GM12878 (cell line): ENCODE results near the gene ENSA. TPM values are rescaled to one million over a fixed set of nuclear protein-coding genes. Genes with fewer than 3 reads are reported as not detected.

Source experiments
- ATAC-seq: fragments of 200-7000 bp; cut with Tn5 transposase; 3 replicates; pipeline ENCODE4 v1.9.1; 2020; ENCODE audit warnings: mild to moderate bottlenecking, moderate library complexity
- BruUV-seq: library from RNA; stranded (reverse); fragments of 400-500 nt; replicated peaks from 2 replicates; lab custom pipeline; 2021; lab: Mats Ljungman, UMichigan
- CTCF ChIA-PET: fragments of 300-600 bp; sonication (Branson Sonifier 250); formaldehyde crosslinking; extraction: SDS; loops from one replicate; lab custom pipeline; 2021; ENCODE audit warnings: inconsistent platforms; lab: Yijun Ruan, JAX
- POLR2A ChIA-PET: fragments of 350-600 bp; formaldehyde crosslinking; extraction: SDS; loops from one replicate; lab custom pipeline; 2021; ENCODE audit warnings: inconsistent platforms; lab: Charles Lee
- RAD21 ChIA-PET: fragments of 300-600 bp; sonication (Branson Sonifier 250); formaldehyde crosslinking; loops from one replicate; lab custom pipeline; 2023; ENCODE audit warnings: antibody characterized with exemption; ENCODE audit not compliant: unreplicated experiment; lab: Charles Lee
- SMC1A ChIA-PET: fragments of 300-600 bp; sonication (Branson Sonifier 250); formaldehyde crosslinking; loops from one replicate; lab custom pipeline; 2023; ENCODE audit not compliant: unreplicated experiment, uncharacterized antibody; lab: Charles Lee
- DNase-seq: peaks from one replicate; pipeline ENCODE4 v3.0.0-alpha.2; 2011; ENCODE audit warnings: low read depth, low spot score
- FAIRE-seq: peaks from 3 replicates; lab custom pipeline; 2011; peaks lifted over from hg19 to GRCh38; lab: Jason Lieb, UNC
- H2AFZ ChIP-seq: 2 replicates; pipeline ENCODE4 v1.6.0; 2011; ENCODE audit warnings: low read depth, low read length, control low read depth; ENCODE audit not compliant: control insufficient read depth
- H3K27ac ChIP-seq: 2 replicates; pipeline ENCODE4 v1.5.1; 2011; ENCODE audit warnings: control low read depth; ENCODE audit not compliant: control insufficient read depth, insufficient read depth
- H3K27me3 ChIP-seq, 2 experiments: replicated peaks in 1 of 2; 2 replicates each; pipeline versions ENCODE4 v1.6.0 to v1.6.1; 2011; ENCODE audit warnings: low read length in 1 of 2; ENCODE audit not compliant: control insufficient read depth in 2 of 2, insufficient read depth in 2 of 2
- H3K36me3 ChIP-seq, 2 experiments: 2 replicates each; pipeline ENCODE4 v1.5.1; 2011; ENCODE audit warnings: low read length in 1 of 2; ENCODE audit not compliant: control insufficient read depth in 2 of 2, insufficient read depth in 2 of 2
- H3K4me1 ChIP-seq: 2 replicates; pipeline ENCODE4 v1.6.1; 2011; ENCODE audit warnings: mild to moderate bottlenecking, low read length, moderate library complexity, mixed read lengths; ENCODE audit not compliant: control insufficient read depth, insufficient read depth
- H3K4me2 ChIP-seq: 2 replicates; pipeline ENCODE4 v1.6.0; 2011; ENCODE audit warnings: control low read depth; ENCODE audit not compliant: control insufficient read depth, insufficient read depth
- H3K4me3 ChIP-seq: fragments of 200-600 bp; sonication (generic); 2 replicates; pipeline ENCODE4 v1.5.1; 2016
- H3K79me2 ChIP-seq: 2 replicates; pipeline ENCODE4 v1.6.0; 2011; ENCODE audit warnings: low read length; ENCODE audit not compliant: control insufficient read depth, insufficient read depth
- H3K9ac ChIP-seq: 2 replicates; pipeline ENCODE4 v1.8.0; 2011; ENCODE audit warnings: low read length, control low read depth, mixed read lengths; ENCODE audit not compliant: control insufficient read depth, insufficient read depth
- H3K9me3 ChIP-seq: replicated peaks from 3 replicates; pipeline ENCODE4 v1.5.1; 2011; ENCODE audit warnings: mild to moderate bottlenecking, low read length; ENCODE audit not compliant: control insufficient read depth, insufficient read depth
- H4K20me1 ChIP-seq: 2 replicates; pipeline ENCODE4 v1.6.0; 2011; ENCODE audit not compliant: control insufficient read depth, insufficient read depth
- NBN ChIP-seq: fragments of 450-650 bp; IDR thresholded peaks from 2 replicates; pipeline ENCODE4 v1.6.1; 2016
- SRF ChIP-seq, 2 experiments: IDR thresholded peaks; 2 replicates each; pipeline ENCODE4 v1.6.1; 2011; ENCODE audit warnings: low read depth in 2 of 2, low read length in 2 of 2, mild to moderate bottlenecking in 1 of 2, moderate library complexity in 1 of 2
- SUPT20H ChIP-seq: IDR thresholded peaks from 2 replicates; pipeline ENCODE4 v1.6.1; 2011; ENCODE audit warnings: low read depth, mild to moderate bottlenecking, low read length, moderate library complexity, borderline replicate concordance; ENCODE audit not compliant: control insufficient read depth
- WGBS: methylation state at CpG from one replicate; pipeline ENCODE4 v1.1.6; 2016; ENCODE audit warnings: low lambda C conversion rate; ENCODE audit not compliant: insufficient replicate concordance, insufficient coverage; ENCODE audit errors: missing lambda C conversion rate; 5-methylcytosine and 5-hydroxymethylcytosine counted together
- in situ Hi-C: fragments of 300-500 bp; cut with MboI; formaldehyde crosslinking; loops from 9 replicates; pipeline ENCODE4 v1.14.3; 2018; ENCODE audit warnings: mixed read lengths
- intact Hi-C: fragments of 100-400 bp; cut with micrococcal nuclease; formaldehyde crosslinking; loops from one replicate; pipeline ENCODE4 v1.14.2; 2022; ENCODE audit not compliant: unreplicated experiment
- polyA plus RNA-seq, 11 experiments: library from polyadenylated mRNA; depleted of rRNA in 4 of 11; unstranded in 6 of 11; stranded (reverse) in 5 of 11; fragments of >200 nt; fragmentation: Nextera tagmentation in 4 of 11; fragmentation: Illumina TruSeq in 1 of 11; extraction: Ambion mirVana in 4 of 11; extraction: Trizol in 1 of 11; gene quantifications; 1 replicate in 1 of 11; 2 replicates in 10 of 11; pipeline versions ENCODE4 v1.2.1 to v1.2.3, GENCODE V29; 2011 to 2016; ENCODE audit warnings: inconsistent platforms in 2 of 11, missing spikeins in 2 of 11, low read depth in 1 of 11
- total RNA-seq, 4 experiments: library from RNA; depleted of rRNA in 3 of 4; stranded (reverse); fragments of >200 nt in 3 of 4; fragmentation: Illumina TruSeq in 1 of 4; extraction: Trizol in 1 of 4; gene quantifications; 2 replicates each; pipeline versions ENCODE4 v1.2.1 to v1.2.3, GENCODE V29; 2013 to 2021
- TF ChIP-seq, protein P1 (sequence below): fragments of 450-650 bp; formaldehyde crosslinking; IDR thresholded peaks from 2 replicates; pipeline ENCODE4 v1.4.0; 2022; ENCODE audit warnings: mild to moderate bottlenecking, moderate library complexity

The ENSA gene
- total and polyA plus RNA-seq, 10 of the 15 experiments (the other 5 are each of a cell fraction or from before 2014, with no cell fraction given) = 56.1 to 605 (median 143) TPM

DNA sequence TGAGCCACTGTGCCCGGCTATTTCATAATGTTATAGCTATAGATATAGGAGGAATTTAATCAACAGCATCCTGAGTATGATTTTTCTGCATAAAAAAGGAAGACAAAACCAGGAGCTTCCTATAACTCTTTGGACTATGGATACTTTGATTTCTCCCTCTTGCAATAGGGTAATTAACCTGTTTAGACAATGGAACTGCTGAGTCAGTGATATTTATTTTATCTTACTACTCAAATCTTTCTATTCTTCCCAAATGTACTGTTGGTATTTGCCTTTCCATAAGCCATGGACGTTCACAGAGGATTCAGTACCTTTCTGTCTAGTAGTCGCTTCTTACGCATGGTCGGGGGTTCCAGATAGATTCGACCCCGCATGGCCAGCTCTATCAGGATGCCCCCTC, 33.9 kb upstream of the ENSA start:
- no peak overlapping the region for H3K9ac ChIP-seq
- ATAC-seq (no peak), FAIRE-seq (no peak), DNase-seq (no peak)
- no peaks in the 10 kb centered on the region for H3K27me3 ChIP-seq
- H4K20me1 ChIP-seq = no peaks in the 10 kb centered on the region
- CTCF ChIA-PET = interaction anchor here (0.6 to 2.8 kb wide), 3 partner anchors 9 to 21 kb away, joined by 3 to 8 read pairs (median 3); no protein-coding TSS in a partner anchor
- POLR2A ChIA-PET = no interaction called here
- in situ Hi-C loops (no loop called here), intact Hi-C loops (no loop called here)
- no peak for TF ChIP-seq SUPT20H
- TF ChIP-seq, protein P1, sequence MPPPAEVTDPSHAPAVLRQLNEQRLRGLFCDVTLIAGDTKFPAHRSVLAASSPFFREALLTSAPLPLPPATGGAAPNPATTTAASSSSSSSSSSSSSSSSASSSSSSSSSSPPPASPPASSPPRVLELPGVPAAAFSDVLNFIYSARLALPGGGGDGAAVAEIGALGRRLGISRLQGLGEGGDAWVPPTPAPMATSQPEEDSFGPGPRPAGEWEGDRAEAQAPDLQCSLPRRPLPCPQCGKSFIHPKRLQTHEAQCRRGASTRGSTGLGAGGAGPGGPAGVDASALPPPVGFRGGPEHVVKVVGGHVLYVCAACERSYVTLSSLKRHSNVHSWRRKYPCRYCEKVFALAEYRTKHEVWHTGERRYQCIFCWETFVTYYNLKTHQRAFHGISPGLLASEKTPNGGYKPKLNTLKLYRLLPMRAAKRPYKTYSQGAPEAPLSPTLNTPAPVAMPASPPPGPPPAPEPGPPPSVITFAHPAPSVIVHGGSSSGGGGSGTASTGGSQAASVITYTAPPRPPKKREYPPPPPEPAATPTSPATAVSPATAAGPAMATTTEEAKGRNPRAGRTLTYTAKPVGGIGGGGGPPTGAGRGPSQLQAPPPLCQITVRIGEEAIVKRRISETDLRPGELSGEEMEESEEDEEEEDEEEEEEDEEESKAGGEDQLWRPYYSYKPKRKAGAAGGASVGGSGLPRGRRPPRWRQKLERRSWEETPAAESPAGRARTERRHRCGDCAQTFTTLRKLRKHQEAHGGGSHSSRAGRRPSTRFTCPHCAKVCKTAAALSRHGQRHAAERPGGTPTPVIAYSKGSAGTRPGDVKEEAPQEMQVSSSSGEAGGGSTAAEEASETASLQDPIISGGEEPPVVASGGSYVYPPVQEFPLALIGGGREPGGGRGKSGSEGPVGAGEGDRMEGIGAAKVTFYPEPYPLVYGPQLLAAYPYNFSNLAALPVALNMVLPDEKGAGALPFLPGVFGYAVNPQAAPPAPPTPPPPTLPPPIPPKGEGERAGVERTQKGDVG = no peak
- TF ChIP-seq NBN = no peak
- no peak for TF ChIP-seq SRF (IDR thresholded peaks at IDR 0.05; ENCODE audit: low read depth in 2 of 2, low read length in 2 of 2)
- no peaks in the 10 kb centered on the region for H3K4me1 ChIP-seq
- H2AFZ ChIP-seq = no peak overlapping the region
- no peak overlapping the region for H3K27ac ChIP-seq
- H3K79me2 ChIP-seq = no peaks in the 10 kb centered on the region
- BruUV-seq = no TSS peak
- H3K4me2 ChIP-seq = no peak overlapping the region
- H3K4me3 ChIP-seq = no peak overlapping the region
- H3K9me3 ChIP-seq = no peaks in the 10 kb centered on the region
- WGBS = 93% methylated on average over 7 of the region's 7 CpGs
- RAD21 ChIA-PET = interaction anchor here (1.2 kb wide), 1 partner anchor 100 kb away, joined by 3 read pairs; no protein-coding TSS in a partner anchor
- SMC1A ChIA-PET = no interaction called here
- peaks cover 0 to 4% of the 10 kb centered on the region in 2 experiments; a peak in 1 of 4 replicates for H3K36me3 ChIP-seq
